Measurements from ENCODE around the gene TTLL12. TPM values are rescaled to one million over a fixed set of nuclear protein-coding genes. Genes with fewer than 3 reads are reported as not detected.

Gene TTLL12
- total RNA-seq, 1 donor from 2014 or later = 40.9 TPM

GRCh38 chr22:43232445-43232844 lies 45.5 kb upstream of the TTLL12 start:
- TF ChIP-seq CTCF (IDR thresholded peaks at IDR 0.05; ENCODE audit: unreplicated experiment) = no peak
- Mint-ChIP-seq H3K27ac (no peak overlapping the region), H3K4me3 (ENCODE audit: low read depth) (no peak overlapping the region), H3K36me3 (ENCODE audit: insufficient read depth) (no peaks in the 10 kb centered on the region), H3K9me3 (ENCODE audit: low read depth) (no peaks in the 10 kb centered on the region), H3K27me3 (peaks cover 37% of the 10 kb centered on the region), H3K4me1 (ENCODE audit: low read depth) (peaks cover 8% of the 10 kb centered on the region)
- no peak for DNase-seq (ENCODE audit: low spot score, unreplicated experiment)

GRCh38 chr22:43231724-43232034 lies 44.7 kb upstream of the TTLL12 start:
- Mint-ChIP-seq H3K27me3 (peaks cover 36% of the 10 kb centered on the region), H3K27ac (no peak overlapping the region), H3K36me3 (ENCODE audit: insufficient read depth) (no peaks in the 10 kb centered on the region), H3K9me3 (ENCODE audit: low read depth) (no peaks in the 10 kb centered on the region), H3K4me3 (ENCODE audit: low read depth) (no peak overlapping the region), H3K4me1 (ENCODE audit: low read depth) (peaks cover 10% of the 10 kb centered on the region)
- no peak for TF ChIP-seq CTCF (IDR thresholded peaks at IDR 0.05; ENCODE audit: unreplicated experiment)
- no peak for DNase-seq (ENCODE audit: low spot score, unreplicated experiment)

- H3K4me3 Mint-ChIP-seq (ENCODE audit: low read depth) = no peak overlapping the region
- TF ChIP-seq CTCF (IDR thresholded peaks at IDR 0.05; ENCODE audit: unreplicated experiment) = peak; percentile 95
- H3K9me3 Mint-ChIP-seq (ENCODE audit: low read depth) = no peaks in the 10 kb centered on the region
- peak overlapping the region; percentile 77 for H3K27ac Mint-ChIP-seq
- peaks cover 33% of the 10 kb centered on the region for H3K27me3 Mint-ChIP-seq
- H3K4me1 Mint-ChIP-seq (ENCODE audit: low read depth) = peaks cover 10% of the 10 kb centered on the region
- no peaks in the 10 kb centered on the region for H3K36me3 Mint-ChIP-seq (ENCODE audit: insufficient read depth)
- DNase-seq (ENCODE audit: low spot score, unreplicated experiment) = peak; percentile 75
Observed at GRCh38 chr22:43230971-43231723, 44.2 kb upstream of the TTLL12 start.

GRCh38 chr22:43230571-43230970 lies 43.6 kb upstream of the TTLL12 start:
- Mint-ChIP-seq H3K36me3 (ENCODE audit: insufficient read depth) (no peaks in the 10 kb centered on the region), H3K27ac (no peak overlapping the region), H3K4me3 (ENCODE audit: low read depth) (no peak overlapping the region), H3K9me3 (ENCODE audit: low read depth) (no peaks in the 10 kb centered on the region), H3K27me3 (peaks cover 34% of the 10 kb centered on the region), H3K4me1 (ENCODE audit: low read depth) (peaks cover 12% of the 10 kb centered on the region)
- no peak for TF ChIP-seq CTCF (IDR thresholded peaks at IDR 0.05; ENCODE audit: unreplicated experiment)
- DNase-seq (ENCODE audit: low spot score, unreplicated experiment) = no peak

GRCh38 chr22:43228863-43229262 lies 41.9 kb upstream of the TTLL12 start:
- peaks cover 48% of the 10 kb centered on the region for H3K27me3 Mint-ChIP-seq
- H3K4me3 Mint-ChIP-seq (ENCODE audit: low read depth) = no peak overlapping the region
- no peak overlapping the region for H3K27ac Mint-ChIP-seq
- no peak for TF ChIP-seq CTCF (IDR thresholded peaks at IDR 0.05; ENCODE audit: unreplicated experiment)
- H3K9me3 Mint-ChIP-seq (ENCODE audit: low read depth) = no peaks in the 10 kb centered on the region
- H3K4me1 Mint-ChIP-seq (ENCODE audit: low read depth) = peaks cover 12% of the 10 kb centered on the region
- H3K36me3 Mint-ChIP-seq (ENCODE audit: insufficient read depth) = no peaks in the 10 kb centered on the region
- DNase-seq (ENCODE audit: low spot score, unreplicated experiment) = no peak
